GM12872 (cell line): ENCODE measurements around the gene PREB.

Experiments used
- TF ChIP-seq, protein P1 (sequence below): IDR thresholded peaks from 3 replicates; pipeline ENCODE4 v1.5.1; 2011; ENCODE audit warnings: low read depth, mild to moderate bottlenecking, low read length, moderate library complexity; ENCODE audit not compliant: insufficient read depth

The PREB gene

DNA sequence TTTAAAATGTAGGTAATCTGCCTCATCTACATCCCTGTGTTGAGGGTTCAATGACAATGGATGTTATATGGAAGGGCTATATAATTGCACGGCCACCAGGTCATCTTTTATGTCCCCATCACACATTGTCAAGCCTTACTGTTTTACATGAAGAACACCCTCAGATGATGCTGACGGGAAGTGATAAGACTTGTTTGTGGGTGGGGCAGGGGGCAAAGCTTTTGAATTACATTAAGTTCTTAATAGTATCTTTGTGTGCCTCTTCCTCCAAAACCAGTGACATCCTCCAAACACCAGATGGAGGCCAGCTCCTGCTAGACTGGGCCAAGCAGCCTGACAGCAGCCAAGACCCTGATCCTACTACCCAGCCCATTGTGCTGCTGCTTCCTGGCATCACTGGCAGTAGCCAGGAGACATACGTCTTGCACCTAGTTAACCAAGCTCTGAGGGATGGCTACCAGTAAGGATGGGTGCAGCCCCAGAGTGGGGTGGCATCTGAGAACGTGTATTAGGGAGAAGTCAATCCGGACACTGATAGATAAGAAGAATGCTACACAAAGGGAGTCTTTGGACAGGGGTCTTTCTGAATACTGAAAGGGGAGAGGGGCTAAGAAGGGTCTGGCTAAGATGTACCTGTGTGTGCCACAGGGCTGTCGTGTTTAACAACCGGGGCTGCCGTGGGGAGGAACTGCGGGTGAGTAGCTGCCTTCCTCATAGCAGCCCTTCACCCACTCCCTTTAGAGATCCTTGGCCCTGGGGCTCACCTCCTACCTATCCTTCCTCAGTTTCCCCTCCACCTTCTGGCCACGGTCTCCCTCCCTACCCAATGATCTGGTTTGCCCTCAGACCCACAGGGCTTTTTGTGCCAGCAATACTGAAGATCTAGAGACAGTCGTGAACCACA, 5.5 kb downstream of the PREB start:
- TF ChIP-seq, protein P1, sequence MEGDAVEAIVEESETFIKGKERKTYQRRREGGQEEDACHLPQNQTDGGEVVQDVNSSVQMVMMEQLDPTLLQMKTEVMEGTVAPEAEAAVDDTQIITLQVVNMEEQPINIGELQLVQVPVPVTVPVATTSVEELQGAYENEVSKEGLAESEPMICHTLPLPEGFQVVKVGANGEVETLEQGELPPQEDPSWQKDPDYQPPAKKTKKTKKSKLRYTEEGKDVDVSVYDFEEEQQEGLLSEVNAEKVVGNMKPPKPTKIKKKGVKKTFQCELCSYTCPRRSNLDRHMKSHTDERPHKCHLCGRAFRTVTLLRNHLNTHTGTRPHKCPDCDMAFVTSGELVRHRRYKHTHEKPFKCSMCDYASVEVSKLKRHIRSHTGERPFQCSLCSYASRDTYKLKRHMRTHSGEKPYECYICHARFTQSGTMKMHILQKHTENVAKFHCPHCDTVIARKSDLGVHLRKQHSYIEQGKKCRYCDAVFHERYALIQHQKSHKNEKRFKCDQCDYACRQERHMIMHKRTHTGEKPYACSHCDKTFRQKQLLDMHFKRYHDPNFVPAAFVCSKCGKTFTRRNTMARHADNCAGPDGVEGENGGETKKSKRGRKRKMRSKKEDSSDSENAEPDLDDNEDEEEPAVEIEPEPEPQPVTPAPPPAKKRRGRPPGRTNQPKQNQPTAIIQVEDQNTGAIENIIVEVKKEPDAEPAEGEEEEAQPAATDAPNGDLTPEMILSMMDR = no peak

DNA sequence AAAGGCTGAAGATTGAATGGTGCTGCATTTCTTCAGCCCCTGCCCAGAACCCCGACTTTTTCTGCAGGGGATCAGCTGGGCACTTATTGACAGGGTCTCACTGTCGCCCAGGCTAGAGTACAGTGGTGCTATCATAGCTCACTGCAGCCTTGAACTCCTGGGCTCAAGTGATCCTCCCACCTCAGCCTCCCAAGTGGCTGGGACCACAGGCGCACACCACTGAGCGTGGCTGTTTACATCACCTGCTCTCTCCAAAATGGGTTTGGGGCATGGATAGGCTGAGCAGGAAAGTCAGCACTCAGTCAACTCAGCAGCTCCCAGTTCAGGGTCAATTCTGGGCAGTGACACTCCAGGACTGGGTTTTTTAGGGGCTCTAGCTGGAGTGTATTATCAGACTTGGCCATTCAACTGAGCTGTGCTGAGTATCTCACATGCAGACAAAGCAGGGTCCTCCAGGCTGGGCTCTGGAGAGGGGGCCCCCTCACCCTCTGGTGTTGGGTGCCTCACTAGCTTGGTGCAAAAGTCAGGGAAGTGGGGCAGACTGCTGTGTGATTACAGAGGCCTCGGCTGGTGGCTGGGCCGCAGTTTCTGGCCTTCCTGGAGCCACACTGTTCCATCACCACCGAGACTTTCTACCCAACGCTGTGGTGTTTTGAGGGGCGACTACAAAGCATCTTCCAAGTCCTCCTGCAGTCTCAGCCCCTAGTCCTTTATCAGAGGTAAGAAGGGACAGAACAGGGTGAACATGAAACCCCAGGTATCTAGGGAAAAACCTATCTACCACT, 6.4 kb downstream of the PREB start:
- TF ChIP-seq, protein P1 = no peak

DNA sequence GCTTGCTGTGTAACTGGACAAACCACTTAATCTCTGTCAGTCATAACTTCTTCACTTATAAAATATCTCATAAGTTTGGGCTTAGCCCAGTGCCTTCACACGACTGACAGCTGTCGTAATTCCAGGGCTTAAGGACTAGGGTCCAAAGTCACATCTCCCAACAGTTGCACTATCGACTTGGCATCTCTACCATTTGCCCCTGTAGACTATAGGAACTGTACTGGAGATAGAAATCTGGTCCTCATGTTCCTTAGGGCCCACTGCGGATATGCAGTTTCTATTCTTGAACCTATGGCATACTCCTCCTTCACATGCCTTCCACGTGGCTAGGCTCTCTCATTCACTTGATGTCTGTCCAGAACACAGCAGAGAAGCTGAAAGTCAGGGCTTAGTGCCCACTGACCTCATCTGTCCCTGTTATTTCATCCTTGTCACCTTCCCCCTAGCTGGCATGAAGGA, 8.2 kb downstream of the PREB start:
- TF ChIP-seq, protein P1 = no peak

DNA sequence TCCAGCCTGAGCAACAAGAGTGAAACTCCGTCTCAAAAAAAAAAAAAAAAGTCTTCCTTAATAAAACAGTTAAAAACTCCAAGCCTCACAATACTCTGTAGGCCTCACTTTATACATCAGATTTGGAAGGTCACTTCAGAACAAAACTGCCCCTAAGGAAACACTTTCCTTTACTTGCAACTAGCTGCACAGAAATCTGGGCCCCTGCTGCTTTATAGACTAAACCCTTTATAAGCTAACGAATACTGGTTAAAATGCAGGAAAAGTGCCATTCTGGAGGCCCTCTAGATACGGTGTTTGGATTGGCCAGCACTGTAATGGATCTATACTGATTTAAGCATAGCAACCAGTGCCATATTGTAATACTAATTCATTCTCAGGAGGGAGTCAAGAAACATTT, 9.3 kb downstream of the PREB start:
- TF ChIP-seq, protein P1 = no peak

DNA sequence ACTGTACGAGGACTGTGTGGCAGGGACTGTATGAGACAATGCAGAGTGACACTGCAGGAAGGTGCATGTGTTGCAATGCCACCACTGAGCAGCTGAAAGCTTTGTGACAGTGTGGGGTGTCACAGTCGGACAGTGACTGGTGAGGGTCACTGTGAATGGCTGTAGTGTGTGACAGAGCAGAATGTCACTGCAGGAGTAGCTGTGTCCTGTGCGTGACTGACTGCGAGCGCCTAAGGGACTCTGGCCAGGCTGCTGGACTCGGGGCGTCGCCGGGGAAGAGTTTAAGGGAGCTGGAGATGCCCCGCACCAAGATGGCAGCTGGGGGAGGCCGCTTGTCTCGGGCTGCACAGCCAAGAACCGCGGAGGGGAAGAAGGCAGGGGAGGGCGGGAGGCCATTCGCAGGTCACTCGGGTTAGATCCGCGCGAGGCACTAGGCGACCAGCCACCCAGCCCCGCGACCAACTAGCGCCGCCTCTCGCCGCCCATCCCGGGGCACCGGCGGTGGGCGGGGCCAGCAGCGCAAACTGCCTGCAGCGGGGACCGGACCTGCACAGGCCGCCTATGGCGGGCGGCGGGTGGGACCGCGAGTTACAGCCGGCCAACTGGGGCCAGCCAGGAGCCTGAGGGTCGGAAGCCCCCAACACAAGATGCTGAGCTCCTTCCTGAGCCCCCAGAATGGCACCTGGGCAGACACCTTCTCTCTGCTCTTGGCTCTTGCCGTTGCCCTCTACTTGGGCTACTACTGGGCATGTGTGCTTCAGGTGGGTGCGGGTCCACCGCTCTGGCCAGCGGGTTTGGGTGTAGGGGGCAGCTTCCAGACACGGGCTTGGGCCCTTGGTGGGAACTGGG, 10.9 kb downstream of the PREB start, which contains the start of gene ABHD1:
Gene ABHD1, plus strand, starts transcription at position 514 of the 849 bp plus-strand sequence. Its CDS starts 134 bp downstream, at position 648.
- TF ChIP-seq, protein P1 = no peak

DNA sequence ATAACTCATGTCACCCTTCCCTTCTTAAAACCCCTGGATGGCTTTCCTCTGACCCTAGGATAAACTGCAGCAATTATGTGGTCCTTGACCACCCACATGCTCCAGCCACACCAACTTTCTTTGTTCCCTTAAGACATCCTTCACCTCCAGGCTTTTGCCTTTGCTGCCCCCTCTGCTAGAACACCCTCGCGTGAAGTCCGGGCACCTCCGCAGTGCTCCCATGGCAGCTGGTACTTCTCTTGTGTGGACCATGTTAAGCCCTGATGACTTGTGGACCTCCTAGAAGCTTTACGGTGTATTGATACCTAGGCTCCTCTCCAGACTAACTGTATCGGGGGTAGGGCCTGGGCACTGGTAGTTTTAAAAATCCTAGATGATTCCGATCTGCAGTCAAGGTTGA, 11.6 kb downstream of the PREB start:
- TF ChIP-seq, protein P1 = no peak

DNA sequence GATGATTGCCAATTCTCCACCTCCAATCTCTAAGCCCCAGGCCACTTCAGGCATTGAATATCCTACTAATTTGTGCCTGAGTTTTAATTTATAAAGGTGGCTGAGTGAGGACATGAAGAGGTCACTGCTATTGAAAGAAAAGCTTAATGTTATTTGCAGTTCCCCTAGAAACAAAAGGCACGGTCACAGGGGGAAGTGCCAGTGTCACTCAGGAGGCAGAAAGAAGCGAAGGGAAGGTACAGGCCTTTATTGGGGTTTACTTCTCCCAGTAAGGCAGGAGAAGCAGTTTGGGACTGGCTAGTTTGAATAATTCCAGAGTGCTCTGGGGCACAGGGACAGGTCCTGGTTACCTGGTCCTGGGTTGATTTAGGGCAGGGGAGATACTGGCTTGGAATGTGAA, 12.5 kb downstream of the PREB start:
- TF ChIP-seq, protein P1 = no peak
